ENCODE results near the gene HORMAD2. TPM values are rescaled to one million over a fixed set of nuclear protein-coding genes. Genes with fewer than 3 reads are reported as not detected.

The HORMAD2 gene
- polyA plus RNA-seq, 1 experiment, result not detected

- POLR2A ChIA-PET, result no interaction called here
- Histone ChIP-seq H3K36me3 (ENCODE audit: control insufficient read depth, insufficient read depth, low read length) (no peaks in the 10 kb centered on the region), H3K27me3 (ENCODE audit: control insufficient read depth, insufficient read depth, low read length) (no peaks in the 10 kb centered on the region), H3K4me3 (ENCODE audit: low read depth, low read length) (no peak overlapping the region)
- DNase-seq (ENCODE audit: low read depth), result no peak
- TF ChIP-seq CTCF (IDR thresholded peaks at IDR 0.05; ENCODE audit: insufficient read depth, low read depth, low read length), result no peak
- CTCF ChIA-PET, result no interaction called here
Observed at GRCh38 chr22:30187094-30187493, 106.8 kb downstream of the HORMAD2 start.

- ChIA-PET CTCF (no interaction called here), POLR2A (no interaction called here)
- Histone ChIP-seq H3K27me3 (ENCODE audit: control insufficient read depth, insufficient read depth, low read length) (no peaks in the 10 kb centered on the region), H3K36me3 (ENCODE audit: control insufficient read depth, insufficient read depth, low read length) (no peaks in the 10 kb centered on the region), H3K4me3 (ENCODE audit: low read depth, low read length) (no peak overlapping the region)
- no peak for DNase-seq (ENCODE audit: low read depth)
- no peak for TF ChIP-seq CTCF (IDR thresholded peaks at IDR 0.05; ENCODE audit: insufficient read depth, low read depth, low read length)
Observed at GRCh38 chr22:30187529-30188407, 107.5 kb downstream of the HORMAD2 start.

GRCh38 chr22:30188911-30189310 lies 108.6 kb downstream of the HORMAD2 start:
- H3K4me3 ChIP-seq (ENCODE audit: low read depth, low read length), result no peak overlapping the region
- no peaks in the 10 kb centered on the region for H3K27me3 ChIP-seq (ENCODE audit: control insufficient read depth, insufficient read depth, low read length)
- no peak for TF ChIP-seq CTCF (IDR thresholded peaks at IDR 0.05; ENCODE audit: insufficient read depth, low read depth, low read length)
- no peak for DNase-seq (ENCODE audit: low read depth)
- ChIA-PET POLR2A (no interaction called here), CTCF (interaction anchor here (0.6 to 1.4 kb wide), 3 partner anchors 21 to 81 kb away, joined by 3 to 4 read pairs (median 4); no protein-coding TSS in a partner anchor)
- H3K36me3 ChIP-seq (ENCODE audit: control insufficient read depth, insufficient read depth, low read length), result no peaks in the 10 kb centered on the region

GRCh38 chr22:30190574-30190973 lies 110.3 kb downstream of the HORMAD2 start:
- POLR2A ChIA-PET, result no interaction called here
- no peak for DNase-seq (ENCODE audit: low read depth)
- CTCF ChIA-PET, result interaction anchor here (0.7 to 1.3 kb wide), 4 partner anchors 12 to 565 kb away, joined by 3 to 4 read pairs (median 3); no protein-coding TSS in a partner anchor
- Histone ChIP-seq H3K4me3 (ENCODE audit: low read depth, low read length) (no peak overlapping the region), H3K27me3 (ENCODE audit: control insufficient read depth, insufficient read depth, low read length) (no peaks in the 10 kb centered on the region), H3K36me3 (ENCODE audit: control insufficient read depth, insufficient read depth, low read length) (no peaks in the 10 kb centered on the region)
- no peak for TF ChIP-seq CTCF (IDR thresholded peaks at IDR 0.05; ENCODE audit: insufficient read depth, low read depth, low read length)

GRCh38 chr22:30191040-30191701 lies 110.9 kb downstream of the HORMAD2 start:
- POLR2A ChIA-PET, result no interaction called here
- Histone ChIP-seq H3K4me3 (ENCODE audit: low read depth, low read length) (no peak overlapping the region), H3K27me3 (ENCODE audit: control insufficient read depth, insufficient read depth, low read length) (no peaks in the 10 kb centered on the region), H3K36me3 (ENCODE audit: control insufficient read depth, insufficient read depth, low read length) (no peaks in the 10 kb centered on the region)
- CTCF ChIA-PET, result interaction anchor here (0.6 to 1.3 kb wide), 6 partner anchors 13 to 566 kb away, joined by 3 to 4 read pairs (median 3); no protein-coding TSS in a partner anchor
- DNase-seq (ENCODE audit: low read depth), result no peak
- no peak for TF ChIP-seq CTCF (IDR thresholded peaks at IDR 0.05; ENCODE audit: insufficient read depth, low read depth, low read length)
